ENCODE results near the gene PPM1H. TPM values are rescaled to one million over a fixed set of nuclear protein-coding genes. Genes with fewer than 3 reads are reported as not detected.

PPM1H gene
- total and polyA plus RNA-seq, 4 donors: 2.3 to 7.2 (median 4.1) TPM

GRCh38 chr12:62720025-62720424 is 214.9 kb downstream of the PPM1H start:
- H3K4me3 ChIP-seq (ENCODE audit: low read depth in 1 of 3, low read length in 3 of 3): no peak overlapping the region
- no peak overlapping the region for H3K27ac ChIP-seq (ENCODE audit: low read depth in 1 of 2, low read length in 2 of 2)
- H3K9ac ChIP-seq (ENCODE audit: low read depth in 1 of 2, low read length in 2 of 2): no peak overlapping the region
- no peaks in the 10 kb centered on the region for H3K27me3 ChIP-seq (ENCODE audit: control insufficient read depth in 4 of 4, insufficient read depth in 4 of 4, low read length in 3 of 4)
- no peak for DNase-seq (ENCODE audit: low spot score)
- H3K4me1 ChIP-seq (ENCODE audit: control insufficient read depth in 4 of 4, insufficient read depth in 4 of 4, low read length in 3 of 4): no peaks in the 10 kb centered on the region
- H3K9me3 ChIP-seq (ENCODE audit: control insufficient read depth in 4 of 4, low read length in 3 of 4): no peaks in the 10 kb centered on the region
- no peaks in the 10 kb centered on the region for H3K36me3 ChIP-seq (ENCODE audit: control insufficient read depth in 4 of 4, insufficient read depth in 3 of 4, low read depth in 1 of 4, low read length in 3 of 4)
- TF ChIP-seq JUND (IDR thresholded peaks at IDR 0.05) (no peak), HNF4A (conservative IDR thresholded peaks at IDR 0.05) (no peak), SP1 (IDR thresholded peaks at IDR 0.05) (no peak), MAX (IDR thresholded peaks at IDR 0.05) (no peak), NR2F2 (IDR thresholded peaks at IDR 0.05) (no peak), GABPA (IDR thresholded peaks at IDR 0.05 in 1 of 2, conservative IDR thresholded peaks at IDR 0.05 in 1 of 2) (no peak), ATF3 (IDR thresholded peaks at IDR 0.05) (no peak), CTCF (IDR thresholded peaks at IDR 0.05; ENCODE audit: low read depth, low read length, missing input control) (no peak), HNF4G (IDR thresholded peaks at IDR 0.05) (no peak)
- 94% methylated on average over 2 of the region's 2 CpGs for WGBS

- H3K27me3 ChIP-seq (ENCODE audit: control insufficient read depth in 4 of 4, insufficient read depth in 4 of 4, low read length in 3 of 4): no peaks in the 10 kb centered on the region
- no peak overlapping the region for H3K4me3 ChIP-seq (ENCODE audit: low read depth in 1 of 3, low read length in 3 of 3)
- no peaks in the 10 kb centered on the region for H3K4me1 ChIP-seq (ENCODE audit: control insufficient read depth in 4 of 4, insufficient read depth in 4 of 4, low read length in 3 of 4)
- TF ChIP-seq TAF1 (conservative IDR thresholded peaks at IDR 0.05) (no peak), JUND (IDR thresholded peaks at IDR 0.05) (no peak), ZBTB33 (IDR thresholded peaks at IDR 0.05) (no peak), HNF4G (IDR thresholded peaks at IDR 0.05) (no peak), CTCF (IDR thresholded peaks at IDR 0.05; ENCODE audit: low read depth, low read length, missing input control) (no peak), HNF4A (conservative IDR thresholded peaks at IDR 0.05) (no peak), NR2F2 (IDR thresholded peaks at IDR 0.05) (no peak), FOXA2 (IDR thresholded peaks at IDR 0.05) (no peak), RXRA (IDR thresholded peaks at IDR 0.05) (no peak), REST (IDR thresholded peaks at IDR 0.05) (no peak), EGR1 (IDR thresholded peaks at IDR 0.05; ENCODE audit: low read depth in 2 of 2) (no peak)
- no peaks in the 10 kb centered on the region for H3K36me3 ChIP-seq (ENCODE audit: control insufficient read depth in 4 of 4, insufficient read depth in 3 of 4, low read depth in 1 of 4, low read length in 3 of 4)
- H3K9ac ChIP-seq (ENCODE audit: low read depth in 1 of 2, low read length in 2 of 2): no peak overlapping the region
- WGBS: 97% methylated on average over 2 of the region's 2 CpGs
- no peaks in the 10 kb centered on the region for H3K9me3 ChIP-seq (ENCODE audit: control insufficient read depth in 4 of 4, low read length in 3 of 4)
- H3K27ac ChIP-seq (ENCODE audit: low read depth in 1 of 2, low read length in 2 of 2): no peak overlapping the region
- no peak for DNase-seq (ENCODE audit: low spot score)
Measured at GRCh38 chr12:62718762-62719426, 216.1 kb downstream of the PPM1H start.

Data from liver (tissue), 9 donors.